GM23338 (cell line): ENCODE measurements around the gene FAM241B. TPM values are rescaled to one million over a fixed set of nuclear protein-coding genes. Genes with fewer than 3 reads are reported as not detected.

ENCODE experiments used
- ATAC-seq: fragments of 200-7000 bp; cut with Tn5 transposase; 3 replicates; pipeline ENCODE4 v1.9.1; 2020
- DNase-seq: peaks from one replicate; pipeline ENCODE4 v3.0.0-alpha.2; 2015; ENCODE audit warnings: low spot score
- H2AFZ ChIP-seq: fragments of 200-600 bp; sonication (generic); 2 replicates; pipeline ENCODE4 v1.8.0; 2016; ENCODE audit warnings: antibody characterized with exemption, mild to moderate bottlenecking, moderate library complexity
- H3F3A ChIP-seq: fragments of 200-600 bp; sonication (generic); replicated peaks from 2 replicates; pipeline ENCODE4 v1.8.0; 2017; ENCODE audit warnings: antibody characterized with exemption, mixed run types, low read depth
- H3K27ac ChIP-seq: fragments of 200-600 bp; sonication (generic); 2 replicates; pipeline ENCODE4 v1.6.1; 2016; ENCODE audit warnings: low read depth
- H3K27me3 ChIP-seq: fragments of 200-600 bp; sonication (generic); 2 replicates; pipeline ENCODE4 v1.8.0; 2016; ENCODE audit warnings: mild to moderate bottlenecking, mixed run types, moderate library complexity; ENCODE audit not compliant: insufficient read depth
- H3K36me3 ChIP-seq: fragments of 200-600 bp; sonication (generic); 2 replicates; pipeline ENCODE4 v1.8.0; 2016; ENCODE audit warnings: mild to moderate bottlenecking; ENCODE audit not compliant: insufficient read depth
- H3K4me1 ChIP-seq: fragments of 200-600 bp; sonication (generic); 2 replicates; pipeline ENCODE4 v1.8.0; 2016; ENCODE audit warnings: mild to moderate bottlenecking, moderate library complexity; ENCODE audit not compliant: insufficient read depth
- H3K4me2 ChIP-seq: fragments of 200-600 bp; sonication (generic); 2 replicates; pipeline ENCODE4 v1.7.1; 2017; ENCODE audit warnings: mixed run types
- H3K4me3 ChIP-seq: fragments of 200-600 bp; sonication (generic); 2 replicates; pipeline ENCODE4 v1.6.1; 2016; ENCODE audit warnings: mixed run types
- H3K79me2 ChIP-seq: fragments of 200-600 bp; sonication (generic); replicated peaks from 2 replicates; pipeline ENCODE4 v1.8.0; 2017; ENCODE audit warnings: mild to moderate bottlenecking; ENCODE audit not compliant: insufficient read depth
- H3K9me2 ChIP-seq: fragments of 200-600 bp; sonication (generic); 2 replicates; pipeline ENCODE4 v1.8.0; 2017; ENCODE audit not compliant: insufficient read depth
- H4K20me1 ChIP-seq: fragments of 200-600 bp; sonication (generic); replicated peaks from 2 replicates; pipeline ENCODE4 v1.8.0; 2017; ENCODE audit warnings: mild to moderate bottlenecking; ENCODE audit not compliant: insufficient read depth
- H3K27ac Mint-ChIP-seq: 2 replicates; pipeline ENCODE4 v1.8.0; 2020; ENCODE audit warnings: inconsistent platforms, mild to moderate bottlenecking, moderate library complexity, mixed read lengths
- H3K27me3 Mint-ChIP-seq: 3 replicates; pipeline ENCODE4 v1.8.0; 2022; ENCODE audit warnings: low read depth, mild to moderate bottlenecking, moderate library complexity, mixed read lengths, inconsistent platforms; ENCODE audit not compliant: insufficient read depth, poor library complexity
- H3K36me3 Mint-ChIP-seq: 3 replicates; pipeline ENCODE4 v1.8.0; 2021; ENCODE audit warnings: low read depth, mild to moderate bottlenecking, inconsistent platforms, moderate library complexity, mixed read lengths
- H3K4me1 Mint-ChIP-seq: 3 replicates; pipeline ENCODE4 v1.8.0; 2020; ENCODE audit warnings: mild to moderate bottlenecking, inconsistent platforms, mixed read lengths
- H3K4me3 Mint-ChIP-seq: 3 replicates; pipeline ENCODE4 v1.8.0; 2021; ENCODE audit warnings: moderate library complexity, mild to moderate bottlenecking, inconsistent platforms, mixed read lengths
- H3K9me3 Mint-ChIP-seq: 3 replicates; pipeline ENCODE4 v1.8.0; 2020; ENCODE audit warnings: moderate library complexity, mild to moderate bottlenecking, inconsistent platforms, mixed read lengths
- CREB1 ChIP-seq: fragments of 250-450 bp; sonication (Bioruptor Pico); IDR thresholded peaks from 2 replicates; pipeline ENCODE4 v1.5.0; 2020; ENCODE audit warnings: low read depth, mild to moderate bottlenecking, moderate library complexity
- EZH2 ChIP-seq: fragments of 200-600 bp; sonication (generic); IDR thresholded peaks from one replicate; pipeline ENCODE4 v1.8.0; 2017; ENCODE audit warnings: antibody characterized with exemption, mild to moderate bottlenecking, low read depth; ENCODE audit not compliant: unreplicated experiment
- EZH2phosphoT487 ChIP-seq: fragments of 200-600 bp; sonication (generic); IDR thresholded peaks from one replicate; pipeline ENCODE4 v1.8.1; 2018; ENCODE audit warnings: antibody characterized with exemption; ENCODE audit not compliant: unreplicated experiment
- JUNB ChIP-seq: IDR thresholded peaks from one replicate; pipeline ENCODE4 v1.6.1; 2016; ENCODE audit warnings: antibody characterized with exemption; ENCODE audit not compliant: unreplicated experiment
- NANOG ChIP-seq: IDR thresholded peaks from 2 replicates; pipeline ENCODE4 v1.6.1; 2016; ENCODE audit warnings: antibody characterized with exemption, borderline replicate concordance
- POLR2AphosphoS5 ChIP-seq: IDR thresholded peaks from 2 replicates; pipeline ENCODE4 v1.6.1; 2016; ENCODE audit warnings: antibody characterized with exemption, low read depth
- STAT1 ChIP-seq: IDR thresholded peaks from one replicate; pipeline ENCODE4 v1.6.1; 2016; ENCODE audit warnings: antibody characterized with exemption; ENCODE audit not compliant: unreplicated experiment
- ZNF114 ChIP-seq: fragments of 250-450 bp; sonication (Bioruptor Pico); IDR thresholded peaks from 2 replicates; pipeline ENCODE4 v1.5.0; 2020; ENCODE audit warnings: mild to moderate bottlenecking, moderate library complexity
- ZNF331 ChIP-seq: fragments of 250-450 bp; sonication (Bioruptor Pico); IDR thresholded peaks from 2 replicates; pipeline ENCODE4 v1.5.0; 2020; ENCODE audit warnings: low read depth, mild to moderate bottlenecking, moderate library complexity
- polyA plus RNA-seq: library from polyadenylated mRNA; unstranded; fragments of >200 nt; fragmentation: Nextera tagmentation; extraction: Ambion mirVana; gene quantifications from 2 replicates; pipeline ENCODE4 v1.2.1, GENCODE V29; 2016
- total RNA-seq: library from RNA; depleted of rRNA; stranded (reverse); fragments of >200 nt; shearing (Covaris generic); gene quantifications from 2 replicates; pipeline ENCODE4 v1.2.3, GENCODE V29; 2014
- TF ChIP-seq, protein P1 (sequence below), 2 experiments: fragments of 200-600 bp in 1 of 2; sonication (generic) in 1 of 2; conservative IDR thresholded peaks; 2 replicates each; pipeline versions ENCODE4 v1.5.1 to v1.6.1; 2016 to 2017; ENCODE audit warnings: antibody characterized with exemption in 2 of 2, low read depth in 2 of 2, mild to moderate bottlenecking in 2 of 2, moderate library complexity in 1 of 2
- TF ChIP-seq, protein P2 (sequence below): IDR thresholded peaks from one replicate; pipeline ENCODE4 v1.6.1; 2018; ENCODE audit warnings: antibody characterized with exemption; ENCODE audit not compliant: unreplicated experiment
- TF ChIP-seq, protein P3 (sequence below): fragments of 250-450 bp; sonication (Bioruptor Pico); IDR thresholded peaks from 2 replicates; pipeline ENCODE4 v1.5.0; 2020; ENCODE audit warnings: mild to moderate bottlenecking, moderate library complexity
- TF ChIP-seq, protein P4 (sequence below): IDR thresholded peaks from 2 replicates; pipeline ENCODE4 v1.6.1; 2016; ENCODE audit warnings: antibody characterized with exemption

Gene FAM241B
- total and polyA plus RNA-seq, 2 experiments from 2014 or later: 6.7 to 28.3 TPM

DNA sequence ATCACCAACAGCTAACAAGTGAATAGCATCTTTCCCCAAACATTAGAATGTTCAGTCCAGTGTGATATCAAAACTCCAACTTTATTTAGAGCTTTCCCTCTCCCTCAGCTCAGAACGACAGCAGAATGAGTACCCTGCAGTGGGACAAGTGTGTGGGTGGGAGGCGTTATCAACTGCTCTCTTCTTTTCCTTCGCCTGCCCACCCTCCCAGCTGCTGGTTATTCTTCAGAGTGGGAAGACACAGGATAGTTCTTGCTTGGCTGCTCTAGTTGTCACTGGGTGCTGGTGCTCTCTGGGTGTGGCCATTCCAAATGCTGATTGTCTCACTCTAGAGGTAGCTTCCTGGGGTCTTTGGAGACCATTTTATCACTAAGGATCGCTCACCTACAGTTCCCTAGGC is 13.7 kb upstream of the FAM241B start:
- H3K4me2 ChIP-seq: no peak overlapping the region
- Mint-ChIP-seq H3K36me3 (peaks cover 12% of the 10 kb centered on the region), H3K27ac (no peak overlapping the region), H3K4me3 (no peak overlapping the region), H3K9me3 (peaks cover 16% of the 10 kb centered on the region), H3K4me1 (peaks cover 6% of the 10 kb centered on the region; the same call in 1 of the 3 replicates), H3K27me3 (peaks cover 7% of the 10 kb centered on the region)
- H3K36me3 ChIP-seq: no peaks in the 10 kb centered on the region
- no peak overlapping the region for H2AFZ ChIP-seq
- no peak for ATAC-seq
- no peaks in the 10 kb centered on the region for H3K79me2 ChIP-seq
- DNase-seq: no peak
- no peak overlapping the region for H3K4me3 ChIP-seq
- TF ChIP-seq, protein P1, sequence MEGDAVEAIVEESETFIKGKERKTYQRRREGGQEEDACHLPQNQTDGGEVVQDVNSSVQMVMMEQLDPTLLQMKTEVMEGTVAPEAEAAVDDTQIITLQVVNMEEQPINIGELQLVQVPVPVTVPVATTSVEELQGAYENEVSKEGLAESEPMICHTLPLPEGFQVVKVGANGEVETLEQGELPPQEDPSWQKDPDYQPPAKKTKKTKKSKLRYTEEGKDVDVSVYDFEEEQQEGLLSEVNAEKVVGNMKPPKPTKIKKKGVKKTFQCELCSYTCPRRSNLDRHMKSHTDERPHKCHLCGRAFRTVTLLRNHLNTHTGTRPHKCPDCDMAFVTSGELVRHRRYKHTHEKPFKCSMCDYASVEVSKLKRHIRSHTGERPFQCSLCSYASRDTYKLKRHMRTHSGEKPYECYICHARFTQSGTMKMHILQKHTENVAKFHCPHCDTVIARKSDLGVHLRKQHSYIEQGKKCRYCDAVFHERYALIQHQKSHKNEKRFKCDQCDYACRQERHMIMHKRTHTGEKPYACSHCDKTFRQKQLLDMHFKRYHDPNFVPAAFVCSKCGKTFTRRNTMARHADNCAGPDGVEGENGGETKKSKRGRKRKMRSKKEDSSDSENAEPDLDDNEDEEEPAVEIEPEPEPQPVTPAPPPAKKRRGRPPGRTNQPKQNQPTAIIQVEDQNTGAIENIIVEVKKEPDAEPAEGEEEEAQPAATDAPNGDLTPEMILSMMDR (conservative IDR thresholded peaks at IDR 0.05; ENCODE audit: low read depth in 2 of 2): no peak
- TF ChIP-seq JUNB (no peak), STAT1 (no peak), POLR2AphosphoS5 (no peak), CREB1 (CRISPR knock-in tag) (no peak), NANOG (no peak), ZNF114 (CRISPR knock-in tag) (no peak), EZH2phosphoT487 (no peak), EZH2 (no peak), ZNF331 (CRISPR knock-in tag) (no peak)
- TF ChIP-seq, protein P2, sequence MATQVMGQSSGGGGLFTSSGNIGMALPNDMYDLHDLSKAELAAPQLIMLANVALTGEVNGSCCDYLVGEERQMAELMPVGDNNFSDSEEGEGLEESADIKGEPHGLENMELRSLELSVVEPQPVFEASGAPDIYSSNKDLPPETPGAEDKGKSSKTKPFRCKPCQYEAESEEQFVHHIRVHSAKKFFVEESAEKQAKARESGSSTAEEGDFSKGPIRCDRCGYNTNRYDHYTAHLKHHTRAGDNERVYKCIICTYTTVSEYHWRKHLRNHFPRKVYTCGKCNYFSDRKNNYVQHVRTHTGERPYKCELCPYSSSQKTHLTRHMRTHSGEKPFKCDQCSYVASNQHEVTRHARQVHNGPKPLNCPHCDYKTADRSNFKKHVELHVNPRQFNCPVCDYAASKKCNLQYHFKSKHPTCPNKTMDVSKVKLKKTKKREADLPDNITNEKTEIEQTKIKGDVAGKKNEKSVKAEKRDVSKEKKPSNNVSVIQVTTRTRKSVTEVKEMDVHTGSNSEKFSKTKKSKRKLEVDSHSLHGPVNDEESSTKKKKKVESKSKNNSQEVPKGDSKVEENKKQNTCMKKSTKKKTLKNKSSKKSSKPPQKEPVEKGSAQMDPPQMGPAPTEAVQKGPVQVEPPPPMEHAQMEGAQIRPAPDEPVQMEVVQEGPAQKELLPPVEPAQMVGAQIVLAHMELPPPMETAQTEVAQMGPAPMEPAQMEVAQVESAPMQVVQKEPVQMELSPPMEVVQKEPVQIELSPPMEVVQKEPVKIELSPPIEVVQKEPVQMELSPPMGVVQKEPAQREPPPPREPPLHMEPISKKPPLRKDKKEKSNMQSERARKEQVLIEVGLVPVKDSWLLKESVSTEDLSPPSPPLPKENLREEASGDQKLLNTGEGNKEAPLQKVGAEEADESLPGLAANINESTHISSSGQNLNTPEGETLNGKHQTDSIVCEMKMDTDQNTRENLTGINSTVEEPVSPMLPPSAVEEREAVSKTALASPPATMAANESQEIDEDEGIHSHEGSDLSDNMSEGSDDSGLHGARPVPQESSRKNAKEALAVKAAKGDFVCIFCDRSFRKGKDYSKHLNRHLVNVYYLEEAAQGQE: no peak
- TF ChIP-seq, protein P3, sequence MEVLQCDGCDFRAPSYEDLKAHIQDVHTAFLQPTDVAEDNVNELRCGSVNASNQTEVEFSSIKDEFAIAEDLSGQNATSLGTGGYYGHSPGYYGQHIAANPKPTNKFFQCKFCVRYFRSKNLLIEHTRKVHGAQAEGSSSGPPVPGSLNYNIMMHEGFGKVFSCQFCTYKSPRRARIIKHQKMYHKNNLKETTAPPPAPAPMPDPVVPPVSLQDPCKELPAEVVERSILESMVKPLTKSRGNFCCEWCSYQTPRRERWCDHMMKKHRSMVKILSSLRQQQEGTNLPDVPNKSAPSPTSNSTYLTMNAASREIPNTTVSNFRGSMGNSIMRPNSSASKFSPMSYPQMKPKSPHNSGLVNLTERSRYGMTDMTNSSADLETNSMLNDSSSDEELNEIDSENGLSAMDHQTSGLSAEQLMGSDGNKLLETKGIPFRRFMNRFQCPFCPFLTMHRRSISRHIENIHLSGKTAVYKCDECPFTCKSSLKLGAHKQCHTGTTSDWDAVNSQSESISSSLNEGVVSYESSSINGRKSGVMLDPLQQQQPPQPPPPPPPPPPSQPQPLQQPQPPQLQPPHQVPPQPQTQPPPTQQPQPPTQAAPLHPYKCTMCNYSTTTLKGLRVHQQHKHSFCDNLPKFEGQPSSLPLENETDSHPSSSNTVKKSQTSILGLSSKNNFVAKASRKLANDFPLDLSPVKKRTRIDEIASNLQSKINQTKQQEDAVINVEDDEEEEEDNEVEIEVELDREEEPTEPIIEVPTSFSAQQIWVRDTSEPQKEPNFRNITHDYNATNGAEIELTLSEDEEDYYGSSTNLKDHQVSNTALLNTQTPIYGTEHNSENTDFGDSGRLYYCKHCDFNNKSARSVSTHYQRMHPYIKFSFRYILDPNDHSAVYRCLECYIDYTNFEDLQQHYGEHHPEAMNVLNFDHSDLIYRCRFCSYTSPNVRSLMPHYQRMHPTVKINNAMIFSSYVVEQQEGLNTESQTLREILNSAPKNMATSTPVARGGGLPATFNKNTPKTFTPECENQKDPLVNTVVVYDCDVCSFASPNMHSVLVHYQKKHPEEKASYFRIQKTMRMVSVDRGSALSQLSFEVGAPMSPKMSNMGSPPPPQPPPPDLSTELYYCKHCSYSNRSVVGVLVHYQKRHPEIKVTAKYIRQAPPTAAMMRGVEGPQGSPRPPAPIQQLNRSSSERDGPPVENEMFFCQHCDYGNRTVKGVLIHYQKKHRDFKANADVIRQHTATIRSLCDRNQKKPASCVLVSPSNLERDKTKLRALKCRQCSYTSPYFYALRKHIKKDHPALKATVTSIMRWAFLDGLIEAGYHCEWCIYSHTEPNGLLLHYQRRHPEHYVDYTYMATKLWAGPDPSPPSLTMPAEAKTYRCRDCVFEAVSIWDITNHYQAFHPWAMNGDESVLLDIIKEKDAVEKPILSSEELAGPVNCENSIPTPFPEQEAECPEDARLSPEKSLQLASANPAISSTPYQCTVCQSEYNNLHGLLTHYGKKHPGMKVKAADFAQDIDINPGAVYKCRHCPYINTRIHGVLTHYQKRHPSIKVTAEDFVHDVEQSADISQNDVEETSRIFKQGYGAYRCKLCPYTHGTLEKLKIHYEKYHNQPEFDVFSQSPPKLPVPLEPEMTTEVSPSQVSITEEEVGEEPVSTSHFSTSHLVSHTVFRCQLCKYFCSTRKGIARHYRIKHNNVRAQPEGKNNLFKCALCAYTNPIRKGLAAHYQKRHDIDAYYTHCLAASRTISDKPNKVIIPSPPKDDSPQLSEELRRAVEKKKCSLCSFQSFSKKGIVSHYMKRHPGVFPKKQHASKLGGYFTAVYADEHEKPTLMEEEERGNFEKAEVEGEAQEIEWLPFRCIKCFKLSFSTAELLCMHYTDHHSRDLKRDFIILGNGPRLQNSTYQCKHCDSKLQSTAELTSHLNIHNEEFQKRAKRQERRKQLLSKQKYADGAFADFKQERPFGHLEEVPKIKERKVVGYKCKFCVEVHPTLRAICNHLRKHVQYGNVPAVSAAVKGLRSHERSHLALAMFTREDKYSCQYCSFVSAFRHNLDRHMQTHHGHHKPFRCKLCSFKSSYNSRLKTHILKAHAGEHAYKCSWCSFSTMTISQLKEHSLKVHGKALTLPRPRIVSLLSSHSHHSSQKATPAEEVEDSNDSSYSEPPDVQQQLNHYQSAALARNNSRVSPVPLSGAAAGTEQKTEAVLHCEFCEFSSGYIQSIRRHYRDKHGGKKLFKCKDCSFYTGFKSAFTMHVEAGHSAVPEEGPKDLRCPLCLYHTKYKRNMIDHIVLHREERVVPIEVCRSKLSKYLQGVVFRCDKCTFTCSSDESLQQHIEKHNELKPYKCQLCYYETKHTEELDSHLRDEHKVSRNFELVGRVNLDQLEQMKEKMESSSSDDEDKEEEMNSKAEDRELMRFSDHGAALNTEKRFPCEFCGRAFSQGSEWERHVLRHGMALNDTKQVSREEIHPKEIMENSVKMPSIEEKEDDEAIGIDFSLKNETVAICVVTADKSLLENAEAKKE (CRISPR knock-in tag): no peak
- TF ChIP-seq, protein P4, sequence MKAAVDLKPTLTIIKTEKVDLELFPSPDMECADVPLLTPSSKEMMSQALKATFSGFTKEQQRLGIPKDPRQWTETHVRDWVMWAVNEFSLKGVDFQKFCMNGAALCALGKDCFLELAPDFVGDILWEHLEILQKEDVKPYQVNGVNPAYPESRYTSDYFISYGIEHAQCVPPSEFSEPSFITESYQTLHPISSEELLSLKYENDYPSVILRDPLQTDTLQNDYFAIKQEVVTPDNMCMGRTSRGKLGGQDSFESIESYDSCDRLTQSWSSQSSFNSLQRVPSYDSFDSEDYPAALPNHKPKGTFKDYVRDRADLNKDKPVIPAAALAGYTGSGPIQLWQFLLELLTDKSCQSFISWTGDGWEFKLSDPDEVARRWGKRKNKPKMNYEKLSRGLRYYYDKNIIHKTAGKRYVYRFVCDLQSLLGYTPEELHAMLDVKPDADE: no peak
- H3K4me1 ChIP-seq: no peaks in the 10 kb centered on the region
- H3K9me2 ChIP-seq: 0 out of 2 replicates have a peak, but pooled peaks cover 3% of the 10 kb centered on the region
- no peaks in the 10 kb centered on the region for H3K27me3 ChIP-seq
- no peak overlapping the region for H3K27ac ChIP-seq
- H3F3A ChIP-seq: no peaks in the 10 kb centered on the region
- no peaks in the 10 kb centered on the region for H4K20me1 ChIP-seq
